ENCODE results near the gene DDX1. TPM values are rescaled to one million over a fixed set of nuclear protein-coding genes. Genes with fewer than 3 reads are reported as not detected.

The DDX1 gene
- total RNA-seq, 1 experiment from 2014 or later, result 154 TPM

DNA sequence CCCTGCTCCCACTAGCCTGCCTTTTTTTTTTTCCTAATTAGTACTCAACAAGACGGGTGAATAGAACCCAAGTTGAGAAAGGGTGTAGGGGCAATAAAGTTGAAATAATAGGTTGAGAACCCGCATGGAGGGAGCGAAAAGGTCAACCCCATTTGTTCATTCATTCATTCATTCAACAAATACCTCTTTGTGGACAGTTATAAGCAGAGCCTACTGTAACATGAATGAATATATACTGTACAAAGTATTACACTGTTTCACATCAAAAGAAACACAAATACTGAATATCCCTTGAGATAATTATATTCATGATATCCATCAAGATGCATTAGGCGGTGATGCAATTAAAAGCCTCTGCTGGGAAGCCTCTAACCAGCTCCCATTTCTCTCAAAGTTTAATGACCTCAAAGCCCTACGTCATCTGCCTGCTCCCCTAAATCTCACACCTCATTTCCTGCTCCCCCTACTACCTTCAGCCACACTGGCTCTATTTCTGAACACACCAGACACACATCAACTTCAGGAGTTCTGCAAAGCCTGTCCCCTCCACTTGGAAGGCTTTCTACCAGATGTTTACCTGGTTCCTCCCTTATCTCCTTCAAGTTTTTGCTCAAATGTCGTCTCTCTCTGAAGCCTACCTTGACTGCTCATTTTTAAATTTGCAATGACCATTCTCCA lies 29.2 kb upstream of the DDX1 start:
- H3K9me3 ChIP-seq (ENCODE audit: low read depth, low read length, poor library complexity, severe bottlenecking), result no peaks in the 10 kb centered on the region
- intact Hi-C loops (cut with micrococcal nuclease; ENCODE audit: unreplicated experiment), result no loop called here
- no TSS peak for BruUV-seq (replicated peaks)
- ChIA-PET POLR2A (ENCODE audit: low non-redundant PET) (no interaction called here), CTCF (interaction anchor here (1.5 kb wide), 1 partner anchor 15 kb away, joined by 6 read pairs; no protein-coding TSS in a partner anchor)
- TF ChIP-seq EZH2 (IDR thresholded peaks at IDR 0.05; ENCODE audit: borderline replicate concordance, low read depth, low read length, poor library complexity, severe bottlenecking), result no peak
- TF ChIP-seq, protein P1, sequence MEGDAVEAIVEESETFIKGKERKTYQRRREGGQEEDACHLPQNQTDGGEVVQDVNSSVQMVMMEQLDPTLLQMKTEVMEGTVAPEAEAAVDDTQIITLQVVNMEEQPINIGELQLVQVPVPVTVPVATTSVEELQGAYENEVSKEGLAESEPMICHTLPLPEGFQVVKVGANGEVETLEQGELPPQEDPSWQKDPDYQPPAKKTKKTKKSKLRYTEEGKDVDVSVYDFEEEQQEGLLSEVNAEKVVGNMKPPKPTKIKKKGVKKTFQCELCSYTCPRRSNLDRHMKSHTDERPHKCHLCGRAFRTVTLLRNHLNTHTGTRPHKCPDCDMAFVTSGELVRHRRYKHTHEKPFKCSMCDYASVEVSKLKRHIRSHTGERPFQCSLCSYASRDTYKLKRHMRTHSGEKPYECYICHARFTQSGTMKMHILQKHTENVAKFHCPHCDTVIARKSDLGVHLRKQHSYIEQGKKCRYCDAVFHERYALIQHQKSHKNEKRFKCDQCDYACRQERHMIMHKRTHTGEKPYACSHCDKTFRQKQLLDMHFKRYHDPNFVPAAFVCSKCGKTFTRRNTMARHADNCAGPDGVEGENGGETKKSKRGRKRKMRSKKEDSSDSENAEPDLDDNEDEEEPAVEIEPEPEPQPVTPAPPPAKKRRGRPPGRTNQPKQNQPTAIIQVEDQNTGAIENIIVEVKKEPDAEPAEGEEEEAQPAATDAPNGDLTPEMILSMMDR (conservative IDR thresholded peaks at IDR 0.05; ENCODE audit: low read depth, low read length), result no peak
- DNase-seq (ENCODE audit: low spot score), result no peak
- H3K4me1 ChIP-seq (ENCODE audit: insufficient read depth, low read length, poor library complexity, severe bottlenecking), result peaks cover 5% of the 10 kb centered on the region
- no peak overlapping the region for H3K27ac ChIP-seq (ENCODE audit: low read depth, low read length, poor library complexity, severe bottlenecking)
- H3K36me3 ChIP-seq (ENCODE audit: insufficient read depth, low read length, poor library complexity, severe bottlenecking), result no peaks in the 10 kb centered on the region
- no peaks in the 10 kb centered on the region for H3K27me3 ChIP-seq (replicated peaks; ENCODE audit: insufficient read depth, low read depth, low read length, poor library complexity)
- no peak overlapping the region for H3K4me3 ChIP-seq (ENCODE audit: low read depth, low read length, poor library complexity, severe bottlenecking)

DNA sequence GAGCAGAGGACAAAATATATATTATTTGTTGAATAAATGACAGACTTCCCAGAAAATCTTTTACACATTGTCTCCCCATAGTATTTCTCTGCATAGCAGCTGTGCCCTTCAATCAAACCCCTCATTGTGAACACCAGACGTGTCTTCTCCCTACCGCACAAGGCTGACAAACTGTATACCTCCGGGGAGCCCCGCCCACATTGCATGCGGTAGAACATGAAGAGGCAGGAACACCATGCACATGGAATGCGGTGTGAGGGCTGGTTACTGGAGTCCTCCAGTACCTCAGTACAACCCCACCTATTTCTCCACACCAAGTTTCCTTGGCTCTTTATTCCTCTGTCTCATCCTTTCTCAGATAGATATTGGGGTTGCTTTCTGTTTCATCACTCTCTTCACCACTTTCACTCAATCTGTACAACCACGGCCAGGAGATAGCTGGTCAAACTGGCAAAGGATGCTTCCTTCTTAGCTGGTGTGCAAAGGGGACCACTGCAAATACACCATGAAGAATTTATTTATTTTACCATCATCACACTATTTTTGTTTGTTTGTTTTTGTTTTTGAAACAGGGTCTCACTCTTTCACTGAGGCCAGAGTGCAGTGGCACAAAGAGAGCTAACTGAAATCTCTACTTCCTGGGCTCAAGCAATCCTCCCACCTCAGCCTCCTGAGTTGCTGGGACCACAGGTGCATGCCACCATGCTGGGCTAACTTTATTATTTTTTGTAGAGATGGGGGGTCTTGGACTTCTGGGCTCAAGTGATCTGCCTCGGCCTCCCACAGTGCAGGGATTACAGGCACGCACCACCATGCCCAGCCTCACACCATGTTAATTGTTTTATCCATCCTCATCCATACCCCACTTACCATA lies 28.2 kb upstream of the DDX1 start:
- CTCF ChIA-PET, result no interaction called here
- intact Hi-C loops (cut with micrococcal nuclease; ENCODE audit: unreplicated experiment), result no loop called here
- no TSS peak for BruUV-seq (replicated peaks)
- TF ChIP-seq, protein P1 (conservative IDR thresholded peaks at IDR 0.05; ENCODE audit: low read depth, low read length), result no peak
- TF ChIP-seq EZH2 (IDR thresholded peaks at IDR 0.05; ENCODE audit: borderline replicate concordance, low read depth, low read length, poor library complexity, severe bottlenecking), result no peak
- Histone ChIP-seq H3K27ac (ENCODE audit: low read depth, low read length, poor library complexity, severe bottlenecking) (no peak overlapping the region), H3K4me1 (ENCODE audit: insufficient read depth, low read length, poor library complexity, severe bottlenecking) (peaks cover 5% of the 10 kb centered on the region), H3K36me3 (ENCODE audit: insufficient read depth, low read length, poor library complexity, severe bottlenecking) (no peaks in the 10 kb centered on the region), H3K27me3 (replicated peaks; ENCODE audit: insufficient read depth, low read depth, low read length, poor library complexity) (no peaks in the 10 kb centered on the region), H3K9me3 (ENCODE audit: low read depth, low read length, poor library complexity, severe bottlenecking) (no peaks in the 10 kb centered on the region), H3K4me3 (ENCODE audit: low read depth, low read length, poor library complexity, severe bottlenecking) (no peak overlapping the region)
- DNase-seq (ENCODE audit: low spot score), result no peak
- POLR2A ChIA-PET (ENCODE audit: low non-redundant PET), result no interaction called here

DNA sequence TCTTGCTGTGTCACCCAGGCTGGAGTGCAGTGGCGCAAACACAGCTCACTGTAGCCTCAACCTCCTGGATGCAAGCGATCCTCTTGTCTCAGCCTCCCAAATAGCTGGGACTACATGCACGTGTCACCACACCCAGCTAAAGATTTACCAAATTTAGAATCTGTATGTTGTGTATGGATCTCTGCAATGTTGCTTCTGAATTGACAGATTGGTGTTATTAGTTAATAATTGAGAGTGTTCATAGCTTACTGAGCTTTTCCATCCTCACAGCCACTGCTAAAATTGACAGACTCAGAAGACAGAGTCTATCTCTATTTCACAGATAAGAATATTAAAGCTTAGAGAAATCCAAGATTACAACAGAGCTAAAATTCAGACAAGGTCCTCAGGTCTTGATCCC lies 26.3 kb upstream of the DDX1 start:
- no peak for DNase-seq (ENCODE audit: low spot score)
- ChIA-PET POLR2A (ENCODE audit: low non-redundant PET) (no interaction called here), CTCF (no interaction called here)
- H3K4me3 ChIP-seq (ENCODE audit: low read depth, low read length, poor library complexity, severe bottlenecking), result no peak overlapping the region
- H3K27ac ChIP-seq (ENCODE audit: low read depth, low read length, poor library complexity, severe bottlenecking), result no peak overlapping the region
- H3K9me3 ChIP-seq (ENCODE audit: low read depth, low read length, poor library complexity, severe bottlenecking), result no peaks in the 10 kb centered on the region
- no TSS peak for BruUV-seq (replicated peaks)
- TF ChIP-seq, protein P1 (conservative IDR thresholded peaks at IDR 0.05; ENCODE audit: low read depth, low read length), result no peak
- no peak for TF ChIP-seq EZH2 (IDR thresholded peaks at IDR 0.05; ENCODE audit: borderline replicate concordance, low read depth, low read length, poor library complexity, severe bottlenecking)
- H3K4me1 ChIP-seq (ENCODE audit: insufficient read depth, low read length, poor library complexity, severe bottlenecking), result peaks cover 5% of the 10 kb centered on the region
- H3K27me3 ChIP-seq (replicated peaks; ENCODE audit: insufficient read depth, low read depth, low read length, poor library complexity), result no peaks in the 10 kb centered on the region
- intact Hi-C loops (cut with micrococcal nuclease; ENCODE audit: unreplicated experiment), result loop anchor here (5.0 kb wide), 1 partner anchor 1263 kb away; no protein-coding TSS in a partner anchor
- H3K36me3 ChIP-seq (ENCODE audit: insufficient read depth, low read length, poor library complexity, severe bottlenecking), result no peaks in the 10 kb centered on the region
